ENCODE results near the gene POLA2. TPM values are rescaled to one million over a fixed set of nuclear protein-coding genes. Genes with fewer than 3 reads are reported as not detected.
A peak's percentile ranks its signal among the peaks of the same experiment; 100 is the strongest.

The POLA2 gene
- total and polyA plus RNA-seq, 4 donors: 7.2 to 16.2 (median 9.4) TPM

DNA sequence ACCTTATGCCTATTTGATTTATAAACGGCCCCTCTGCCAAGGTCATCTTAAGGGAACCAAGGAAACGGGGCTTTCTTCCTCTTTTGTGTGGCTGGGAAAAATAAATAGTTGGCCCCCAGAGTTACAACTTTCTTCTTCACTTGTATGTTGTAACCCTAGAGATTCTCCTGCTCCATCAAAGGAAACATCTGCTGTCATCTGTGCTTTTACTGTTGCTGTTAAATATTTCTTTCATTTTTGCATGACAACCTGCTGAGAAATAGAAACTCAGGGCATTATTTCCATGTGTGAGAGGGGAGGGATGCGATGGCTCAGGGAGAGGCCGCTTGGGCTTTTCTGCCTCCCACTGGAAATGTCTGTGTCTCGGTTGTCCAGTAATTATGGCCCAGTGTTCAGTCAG lies 31.1 kb downstream of the POLA2 start:
- Histone ChIP-seq H3K4me1 (ENCODE audit: control insufficient read depth, insufficient read depth, low read length) (peaks cover 20% of the 10 kb centered on the region), H3K27ac (ENCODE audit: low read depth, low read length) (peak overlapping the region; percentile 87), H3K27me3 (ENCODE audit: control insufficient read depth, insufficient read depth, low read length) (no peaks in the 10 kb centered on the region), H3K36me3 (ENCODE audit: control insufficient read depth, insufficient read depth, low read length) (peaks cover 32% of the 10 kb centered on the region), H3K9me3 (ENCODE audit: control insufficient read depth, insufficient read depth, low read length) (no peaks in the 10 kb centered on the region), H3K4me3 (ENCODE audit: low read depth, low read length) (no peak overlapping the region)
- WGBS (ENCODE audit: insufficient coverage): 83% methylated on average over 4 of the region's 5 CpGs
- no peak for DNase-seq (ENCODE audit: low read depth in 4 of 6, low spot score in 6 of 6)

DNA sequence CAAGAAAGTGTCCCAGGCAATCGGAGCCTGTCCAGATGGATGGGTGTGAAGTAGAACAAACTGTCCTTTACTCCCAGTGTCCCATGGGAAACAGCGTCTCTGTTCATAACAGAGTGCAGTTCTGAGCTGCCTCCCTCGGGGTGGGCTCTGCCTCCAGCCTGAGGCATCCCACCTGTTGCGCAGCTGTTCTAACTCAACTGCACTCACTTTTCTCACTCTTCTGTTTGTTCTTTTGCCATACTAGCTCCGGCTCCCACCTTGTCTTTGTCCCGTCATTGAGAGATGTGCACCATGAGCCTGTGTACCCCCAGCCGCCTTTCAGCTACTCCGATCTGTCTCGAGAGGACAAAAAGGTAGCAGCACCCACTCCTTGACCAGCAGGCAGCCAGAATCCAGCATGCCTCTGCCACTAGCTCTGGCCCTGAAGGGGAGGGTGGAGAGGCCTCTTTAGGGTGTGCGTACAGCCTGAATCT lies 32.2 kb downstream of the POLA2 start:
- Histone ChIP-seq H3K27me3 (ENCODE audit: control insufficient read depth, insufficient read depth, low read length) (no peaks in the 10 kb centered on the region), H3K27ac (ENCODE audit: low read depth, low read length) (no peak overlapping the region), H3K4me1 (ENCODE audit: control insufficient read depth, insufficient read depth, low read length) (peaks cover 31% of the 10 kb centered on the region), H3K9me3 (ENCODE audit: control insufficient read depth, insufficient read depth, low read length) (no peaks in the 10 kb centered on the region), H3K36me3 (ENCODE audit: control insufficient read depth, insufficient read depth, low read length) (peaks cover 37% of the 10 kb centered on the region), H3K4me3 (ENCODE audit: low read depth, low read length) (no peak overlapping the region)
- 85% methylated on average over 8 of the region's 10 CpGs for WGBS (ENCODE audit: insufficient coverage)
- DNase-seq (ENCODE audit: low read depth in 4 of 6, low spot score in 6 of 6): no peak

DNA sequence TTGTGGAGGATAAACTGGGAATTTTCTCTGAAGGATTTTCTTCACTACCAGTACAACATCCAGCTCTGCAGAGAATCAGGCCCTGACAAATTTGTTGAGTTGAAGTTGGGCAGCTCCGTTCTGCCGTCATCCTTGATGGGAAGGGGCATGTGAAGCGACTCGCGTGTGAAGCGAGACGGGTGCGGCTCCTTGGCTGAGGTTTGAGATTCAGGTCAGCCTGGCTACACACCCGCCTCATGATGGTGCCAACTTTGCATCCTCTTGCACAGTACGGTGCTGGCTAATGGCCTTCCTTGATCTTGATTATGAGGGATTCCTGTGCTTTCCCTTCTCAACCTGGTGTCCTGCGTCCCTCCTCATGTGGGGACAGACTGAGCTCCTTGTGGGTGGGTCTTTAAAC lies 33.2 kb downstream of the POLA2 start:
- 96% methylated on average over 11 of the region's 11 CpGs for WGBS (ENCODE audit: insufficient coverage)
- H3K4me1 ChIP-seq (ENCODE audit: control insufficient read depth, insufficient read depth, low read length): peaks cover 39% of the 10 kb centered on the region
- no peaks in the 10 kb centered on the region for H3K9me3 ChIP-seq (ENCODE audit: control insufficient read depth, insufficient read depth, low read length)
- H3K36me3 ChIP-seq (ENCODE audit: control insufficient read depth, insufficient read depth, low read length): peaks cover 34% of the 10 kb centered on the region
- no peak overlapping the region for H3K4me3 ChIP-seq (ENCODE audit: low read depth, low read length)
- no peak overlapping the region for H3K27ac ChIP-seq (ENCODE audit: low read depth, low read length)
- no peak for DNase-seq (ENCODE audit: low read depth in 4 of 6, low spot score in 6 of 6)
- H3K27me3 ChIP-seq (ENCODE audit: control insufficient read depth, insufficient read depth, low read length): no peaks in the 10 kb centered on the region

DNA sequence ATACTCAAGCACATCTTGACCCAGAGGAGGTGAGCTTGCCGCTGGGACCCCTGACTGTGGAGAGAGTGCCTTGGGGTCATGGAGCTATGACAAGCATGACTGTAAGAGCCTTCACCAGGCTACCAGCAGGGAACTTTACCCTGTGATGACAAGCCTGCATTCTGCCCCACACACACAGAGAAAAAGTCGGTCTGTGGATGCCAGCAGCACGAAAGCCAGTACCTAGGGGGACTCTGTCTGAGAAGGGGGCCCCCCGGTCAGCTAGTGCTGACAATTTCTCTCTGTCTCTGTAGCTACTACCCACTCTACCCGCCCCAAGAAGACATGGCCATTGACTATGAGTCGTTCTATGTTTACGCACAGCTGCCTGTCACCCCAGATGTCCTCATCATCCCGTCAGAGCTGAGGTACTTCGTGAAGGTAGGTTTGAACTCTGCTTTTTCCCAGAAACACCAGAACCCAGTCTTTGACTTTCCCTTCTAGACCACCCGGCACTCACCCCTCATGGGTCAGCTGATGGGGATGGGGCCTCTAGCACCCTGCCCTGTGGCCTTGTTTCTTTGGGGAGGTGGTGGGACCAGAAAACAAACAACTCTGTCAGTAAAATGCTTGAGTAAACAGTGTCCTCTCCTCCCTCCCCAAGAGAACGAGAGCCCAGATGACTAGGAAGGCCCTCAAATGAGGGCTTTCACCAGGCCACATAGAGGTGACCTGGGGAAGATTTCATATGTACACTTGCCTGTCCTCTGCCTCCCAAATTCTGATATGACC lies 34.0 kb downstream of the POLA2 start:
- Histone ChIP-seq H3K4me3 (ENCODE audit: low read depth, low read length) (no peak overlapping the region), H3K4me1 (ENCODE audit: control insufficient read depth, insufficient read depth, low read length) (peaks cover 39% of the 10 kb centered on the region), H3K9me3 (ENCODE audit: control insufficient read depth, insufficient read depth, low read length) (no peaks in the 10 kb centered on the region), H3K36me3 (ENCODE audit: control insufficient read depth, insufficient read depth, low read length) (peaks cover 30% of the 10 kb centered on the region), H3K27ac (ENCODE audit: low read depth, low read length) (no peak overlapping the region), H3K27me3 (ENCODE audit: control insufficient read depth, insufficient read depth, low read length) (no peaks in the 10 kb centered on the region)
- no peak for DNase-seq (ENCODE audit: low read depth in 4 of 6, low spot score in 6 of 6)
- WGBS (ENCODE audit: insufficient coverage): 94% methylated on average over 10 of the region's 11 CpGs

DNA sequence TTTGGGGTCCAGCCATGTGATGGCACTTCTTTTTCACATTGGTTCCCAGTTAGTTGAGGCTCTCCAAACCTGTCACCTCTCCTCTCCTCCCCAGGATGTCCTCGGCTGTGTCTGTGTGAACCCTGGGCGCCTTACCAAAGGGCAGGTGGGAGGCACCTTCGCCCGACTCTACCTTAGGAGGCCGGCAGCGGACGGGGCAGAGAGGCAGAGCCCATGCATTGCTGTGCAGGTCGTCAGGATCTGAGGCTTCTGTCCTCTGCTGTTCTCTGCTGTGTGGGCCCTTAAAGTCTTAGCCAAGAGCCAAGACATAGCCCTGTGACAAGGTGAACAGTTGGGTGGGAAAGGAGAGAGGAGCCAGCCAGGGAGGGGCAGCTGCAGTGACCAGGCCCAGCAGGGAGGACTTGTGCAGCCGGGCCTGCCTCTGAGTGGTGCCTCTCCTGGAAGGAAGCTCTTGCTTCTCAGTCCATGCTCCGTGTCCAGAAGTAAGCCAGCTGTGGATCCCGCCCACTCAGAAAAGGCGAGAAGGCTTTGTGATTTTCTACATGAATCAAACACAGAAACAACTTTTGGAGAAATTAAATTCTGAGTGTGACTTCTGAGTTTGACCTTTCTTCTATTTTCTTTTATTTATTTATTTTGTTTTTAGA lies 35.4 kb downstream of the POLA2 start:
- Histone ChIP-seq H3K27ac (ENCODE audit: low read depth, low read length) (no peak overlapping the region), H3K4me1 (ENCODE audit: control insufficient read depth, insufficient read depth, low read length) (peaks cover 42% of the 10 kb centered on the region), H3K27me3 (ENCODE audit: control insufficient read depth, insufficient read depth, low read length) (no peaks in the 10 kb centered on the region), H3K36me3 (ENCODE audit: control insufficient read depth, insufficient read depth, low read length) (peaks cover 36% of the 10 kb centered on the region), H3K4me3 (ENCODE audit: low read depth, low read length) (no peak overlapping the region), H3K9me3 (ENCODE audit: control insufficient read depth, insufficient read depth, low read length) (no peaks in the 10 kb centered on the region)
- 91% methylated on average over 9 of the region's 12 CpGs for WGBS (ENCODE audit: insufficient coverage)
- DNase-seq (ENCODE audit: low read depth in 4 of 6, low spot score in 6 of 6): no peak

DNA sequence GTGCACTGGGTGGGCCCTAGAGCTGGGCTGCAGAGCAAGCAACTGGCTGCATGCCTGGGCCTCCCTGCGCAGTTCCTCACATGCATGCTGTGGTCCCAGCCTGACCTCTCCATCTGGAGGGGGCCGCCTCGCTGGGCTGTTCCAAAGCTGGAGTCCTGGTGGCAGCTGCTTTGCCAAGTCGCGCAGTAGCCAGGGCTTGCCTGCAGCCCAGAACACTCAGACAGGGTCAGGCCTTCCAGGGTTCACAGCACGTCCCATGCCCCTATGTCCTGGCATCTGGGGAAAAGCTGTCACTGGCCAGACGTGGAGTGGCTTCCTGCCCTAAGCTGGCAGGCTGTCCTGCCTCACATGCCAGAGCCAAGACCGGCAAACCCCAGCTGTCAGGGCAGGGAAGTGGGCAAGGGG lies 36.4 kb downstream of the POLA2 start:
- Histone ChIP-seq H3K9me3 (ENCODE audit: control insufficient read depth, insufficient read depth, low read length) (no peaks in the 10 kb centered on the region), H3K4me1 (ENCODE audit: control insufficient read depth, insufficient read depth, low read length) (peaks cover 42% of the 10 kb centered on the region), H3K36me3 (ENCODE audit: control insufficient read depth, insufficient read depth, low read length) (peaks cover 39% of the 10 kb centered on the region), H3K27me3 (ENCODE audit: control insufficient read depth, insufficient read depth, low read length) (no peaks in the 10 kb centered on the region), H3K27ac (ENCODE audit: low read depth, low read length) (peak overlapping the region; percentile 76), H3K4me3 (ENCODE audit: low read depth, low read length) (no peak overlapping the region)
- 27% methylated on average over 8 of the region's 8 CpGs for WGBS (ENCODE audit: insufficient coverage)
- DNase-seq (ENCODE audit: low read depth in 4 of 6, low spot score in 6 of 6): peak in 2 of 6 donors; percentile 70 to 81

DNA sequence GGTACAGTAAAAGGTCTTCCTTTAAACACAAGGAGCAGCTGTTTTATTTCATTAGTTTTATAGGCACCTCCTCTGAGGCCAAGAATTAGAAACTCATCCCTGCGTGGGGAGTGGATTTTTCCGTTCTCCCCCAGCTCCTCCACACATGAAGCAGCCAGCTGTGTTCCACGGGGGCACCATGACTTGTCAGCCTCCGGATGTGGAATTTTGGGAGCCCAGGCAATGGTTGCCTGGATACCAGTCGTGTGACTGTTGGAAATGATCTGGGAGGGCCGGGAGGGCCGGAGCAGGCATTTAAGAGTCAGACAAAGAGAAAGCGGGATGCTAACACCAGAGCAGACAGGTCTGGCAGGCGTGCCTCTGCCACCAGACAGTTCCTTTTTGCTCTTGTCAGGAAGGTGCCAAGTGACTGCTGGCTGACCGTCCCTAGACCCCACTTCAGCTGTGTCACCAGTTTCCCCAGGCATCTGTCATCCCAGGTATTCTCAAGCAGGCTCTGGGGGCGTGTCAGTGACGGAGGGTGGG lies 37.0 kb downstream of the POLA2 start:
- Histone ChIP-seq H3K4me1 (ENCODE audit: control insufficient read depth, insufficient read depth, low read length) (peaks cover 42% of the 10 kb centered on the region), H3K36me3 (ENCODE audit: control insufficient read depth, insufficient read depth, low read length) (peaks cover 39% of the 10 kb centered on the region), H3K27me3 (ENCODE audit: control insufficient read depth, insufficient read depth, low read length) (no peaks in the 10 kb centered on the region), H3K9me3 (ENCODE audit: control insufficient read depth, insufficient read depth, low read length) (no peaks in the 10 kb centered on the region), H3K27ac (ENCODE audit: low read depth, low read length) (peak overlapping the region; percentile 76), H3K4me3 (ENCODE audit: low read depth, low read length) (no peak overlapping the region)
- peak in 4 of 6 donors; percentile 71 to 92 (median 81) for DNase-seq (ENCODE audit: low read depth in 4 of 6, low spot score in 6 of 6)
- 10% methylated on average over 9 of the region's 12 CpGs for WGBS (ENCODE audit: insufficient coverage)

DNA sequence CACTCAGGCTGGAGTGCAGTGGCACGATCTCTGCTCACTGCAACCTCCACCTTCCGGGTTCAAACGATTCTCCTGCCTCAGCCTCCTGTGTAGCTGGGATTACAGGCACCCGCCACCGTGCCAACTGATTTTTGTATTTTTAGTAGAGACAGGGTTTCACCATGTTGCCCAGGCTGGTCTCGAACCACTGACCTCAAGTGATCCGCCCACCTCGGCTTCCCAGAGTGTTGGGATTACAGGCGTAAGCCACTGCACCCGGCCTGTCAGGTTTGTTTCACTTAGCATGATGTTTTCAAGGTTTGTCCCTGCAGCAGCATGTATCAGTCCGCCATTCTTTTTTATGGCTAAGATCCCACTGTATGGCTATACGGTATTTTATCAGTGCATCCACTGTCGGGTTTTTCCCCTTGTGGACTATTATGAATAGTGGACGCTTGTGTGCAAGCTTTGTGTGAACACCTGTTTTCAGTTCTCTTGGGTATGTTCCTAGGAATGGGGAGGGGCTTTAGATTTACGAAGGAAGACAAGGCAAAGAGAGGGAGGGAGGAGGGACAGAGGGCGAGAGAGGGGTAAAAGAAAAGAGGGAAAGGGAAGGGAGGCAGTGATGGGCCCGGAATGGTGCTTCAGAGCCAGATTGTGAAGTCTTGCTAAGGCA lies 39.0 kb downstream of the POLA2 start:
- H3K27me3 ChIP-seq (ENCODE audit: control insufficient read depth, insufficient read depth, low read length): no peaks in the 10 kb centered on the region
- DNase-seq (ENCODE audit: low read depth in 4 of 6, low spot score in 6 of 6): no peak
- H3K4me1 ChIP-seq (ENCODE audit: control insufficient read depth, insufficient read depth, low read length): peaks cover 47% of the 10 kb centered on the region
- H3K9me3 ChIP-seq (ENCODE audit: control insufficient read depth, insufficient read depth, low read length): no peaks in the 10 kb centered on the region
- no peak overlapping the region for H3K4me3 ChIP-seq (ENCODE audit: low read depth, low read length)
- H3K27ac ChIP-seq (ENCODE audit: low read depth, low read length): no peak overlapping the region
- H3K36me3 ChIP-seq (ENCODE audit: control insufficient read depth, insufficient read depth, low read length): peaks cover 33% of the 10 kb centered on the region
- WGBS (ENCODE audit: insufficient coverage): 76% methylated on average over 12 of the region's 17 CpGs

DNA sequence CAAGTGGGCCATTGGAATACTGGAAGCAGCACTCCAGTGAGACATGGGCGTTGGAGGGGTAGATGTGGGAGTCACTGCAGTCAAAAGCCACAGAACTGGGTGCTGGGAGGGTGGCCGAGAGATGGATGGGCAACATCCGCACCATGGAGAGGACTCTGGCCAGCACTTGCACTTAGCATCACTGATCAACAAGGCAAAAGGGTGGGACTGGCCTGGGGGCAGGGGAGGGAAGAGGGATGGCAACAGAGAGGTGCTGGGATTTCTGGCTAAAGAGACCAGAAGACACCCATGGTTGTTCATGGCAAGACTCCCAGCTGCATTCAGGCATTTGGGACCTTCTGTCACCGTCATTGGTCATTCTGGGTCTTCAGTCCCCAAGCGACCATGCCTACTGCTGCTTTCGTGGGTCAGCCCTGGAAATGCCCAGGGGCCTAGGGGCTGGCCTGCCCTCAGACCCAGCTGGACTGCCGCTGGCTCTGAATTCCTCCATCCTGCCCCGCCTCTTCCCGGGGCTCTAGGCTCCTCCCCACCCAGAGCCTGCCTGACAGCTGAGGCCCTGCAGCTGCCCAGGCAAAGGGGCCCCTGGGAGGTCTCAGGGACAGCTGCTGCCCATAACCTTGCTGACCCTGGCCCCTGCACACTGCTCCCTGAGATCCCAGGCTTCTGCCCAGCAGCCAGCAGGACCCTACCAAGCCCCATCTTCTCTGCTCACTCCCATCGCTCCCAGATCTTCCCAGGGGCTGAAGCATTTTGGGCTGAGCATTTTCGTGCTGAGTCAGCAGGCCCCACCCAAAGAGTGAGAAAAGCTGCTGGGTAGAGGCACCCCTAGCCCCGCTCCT lies 39.9 kb downstream of the POLA2 start:
- Histone ChIP-seq H3K4me3 (ENCODE audit: low read depth, low read length) (no peak overlapping the region), H3K36me3 (ENCODE audit: control insufficient read depth, insufficient read depth, low read length) (peaks cover 30% of the 10 kb centered on the region), H3K27ac (ENCODE audit: low read depth, low read length) (peak overlapping the region; percentile 27), H3K4me1 (ENCODE audit: control insufficient read depth, insufficient read depth, low read length) (peaks cover 47% of the 10 kb centered on the region), H3K9me3 (ENCODE audit: control insufficient read depth, insufficient read depth, low read length) (no peaks in the 10 kb centered on the region), H3K27me3 (ENCODE audit: control insufficient read depth, insufficient read depth, low read length) (no peaks in the 10 kb centered on the region)
- WGBS (ENCODE audit: insufficient coverage): 65% methylated on average over 12 of the region's 12 CpGs
- no peak for DNase-seq (ENCODE audit: low read depth in 4 of 6, low spot score in 6 of 6)

All from spinal cord (tissue), 10 donors.